ENCODE results near the gene TUBGCP3.
A peak's percentile ranks its signal among the peaks of the same experiment; 100 is the strongest.

The TUBGCP3 gene

GRCh38 chr13:112624040-112624439 lies 36.1 kb upstream of the TUBGCP3 start:
- no peak overlapping the region for H3K4me3 ChIP-seq (ENCODE audit: low read depth, low read length)
- DNase-seq (ENCODE audit: low read depth) = no peak
- TF ChIP-seq CTCF (conservative IDR thresholded peaks at IDR 0.05; ENCODE audit: low read depth, low read length) = no peak

GRCh38 chr13:112623051-112623711 lies 35.2 kb upstream of the TUBGCP3 start:
- no peak for TF ChIP-seq CTCF (conservative IDR thresholded peaks at IDR 0.05; ENCODE audit: low read depth, low read length)
- DNase-seq (ENCODE audit: low read depth) = no peak
- no peak overlapping the region for H3K4me3 ChIP-seq (ENCODE audit: low read depth, low read length)

GRCh38 chr13:112622375-112622774 lies 34.4 kb upstream of the TUBGCP3 start:
- DNase-seq (ENCODE audit: low read depth) = no peak

GRCh38 chr13:112619730-112620631 lies 32.0 kb upstream of the TUBGCP3 start:
- DNase-seq (ENCODE audit: low read depth) = peak; percentile 22
- TF ChIP-seq CTCF (conservative IDR thresholded peaks at IDR 0.05; ENCODE audit: low read depth, low read length) = no peak
- H3K4me3 ChIP-seq (ENCODE audit: low read depth, low read length) = no peak overlapping the region

More at GRCh38 chr13:112622375-112622774, 34.4 kb upstream of the TUBGCP3 start:
- no peak for TF ChIP-seq CTCF (conservative IDR thresholded peaks at IDR 0.05; ENCODE audit: low read depth, low read length)
- H3K4me3 ChIP-seq (ENCODE audit: low read depth, low read length) = no peak overlapping the region

GRCh38 chr13:112618501-112618900 lies 30.5 kb upstream of the TUBGCP3 start:
- TF ChIP-seq CTCF (conservative IDR thresholded peaks at IDR 0.05; ENCODE audit: low read depth, low read length) = no peak
- H3K4me3 ChIP-seq (ENCODE audit: low read depth, low read length) = no peak overlapping the region
- DNase-seq (ENCODE audit: low read depth) = no peak

- DNase-seq (ENCODE audit: low read depth) = no peak
- no peak overlapping the region for H3K4me3 ChIP-seq (ENCODE audit: low read depth, low read length)
- no peak for TF ChIP-seq CTCF (conservative IDR thresholded peaks at IDR 0.05; ENCODE audit: low read depth, low read length)
These were observed 29.9 kb upstream of the TUBGCP3 start for GRCh38 chr13:112617754-112618375.
